SK-N-SH treated with all-trans-retinoic acid at 6 μM for 48 hours (cell line): ENCODE data around the gene CCDC88C.

Experiments used
- ESRRG ChIP-seq: fragments of 250-450 bp; sonication (Bioruptor Pico); IDR thresholded peaks from 2 replicates; pipeline ENCODE4 v1.6.1; 2021; ENCODE audit warnings: mild to moderate bottlenecking
- ZFP3 ChIP-seq: fragments of 250-450 bp; sonication (Bioruptor Pico); IDR thresholded peaks from 2 replicates; pipeline ENCODE4 v1.5.0; 2020; ENCODE audit warnings: mild to moderate bottlenecking, moderate library complexity
- ZFP30 ChIP-seq: fragments of 450-650 bp; formaldehyde crosslinking; IDR thresholded peaks from 2 replicates; pipeline ENCODE4 v1.5.0; 2022; ENCODE audit warnings: mild to moderate bottlenecking, moderate library complexity

DNA sequence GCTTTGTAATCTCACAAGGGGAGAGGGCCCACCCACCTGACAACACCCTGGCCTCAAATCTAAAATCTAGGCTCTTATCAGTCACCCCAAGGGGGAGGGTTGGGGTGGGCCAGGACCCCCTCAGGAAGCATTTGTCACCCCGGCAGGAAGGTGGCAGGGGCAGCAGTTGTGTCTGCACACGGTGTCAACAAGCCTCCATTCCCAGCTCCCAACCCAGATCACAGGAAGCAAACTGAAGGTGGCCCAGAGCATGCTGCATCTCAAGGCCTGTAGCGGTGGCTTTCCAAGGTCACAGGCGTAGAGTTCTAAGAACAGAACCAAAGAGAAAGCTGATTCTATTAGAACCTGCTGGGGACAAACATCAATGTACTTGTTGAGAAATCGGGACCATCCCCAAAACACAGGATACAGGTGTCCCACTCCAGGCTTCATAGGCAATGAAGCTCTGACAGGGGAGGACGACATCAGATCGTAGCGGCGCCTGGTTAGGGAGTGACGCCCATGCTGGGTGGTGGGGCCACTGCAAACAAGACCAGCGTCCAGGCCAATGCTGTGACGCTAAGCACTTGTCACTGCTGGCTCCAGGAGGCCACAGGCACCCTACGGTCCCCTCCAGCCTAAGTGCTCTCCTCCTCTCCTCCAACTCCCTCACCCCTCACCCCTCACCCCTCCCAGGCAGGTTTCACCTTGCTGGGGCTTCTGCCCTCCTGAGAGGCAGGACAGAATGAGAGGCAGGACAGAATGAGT, 52.9 kb downstream of the CCDC88C start:
- TF ChIP-seq ZFP30 (CRISPR knock-in tag) (no peak), ZFP3 (no peak), ESRRG (no peak)
